Ecto neural progenitor cell (in vitro differentiated cells): ENCODE data around the gene AMBRA1.

Experiments used
- DNase-seq: peaks from one replicate; pipeline ENCODE4 v3.0.0-alpha.2; 2018; ENCODE audit warnings: low spot score

AMBRA1 gene

GRCh38 chr11:46570790-46571398 is 22.9 kb downstream of the AMBRA1 start:
- no peak for DNase-seq

DNA sequence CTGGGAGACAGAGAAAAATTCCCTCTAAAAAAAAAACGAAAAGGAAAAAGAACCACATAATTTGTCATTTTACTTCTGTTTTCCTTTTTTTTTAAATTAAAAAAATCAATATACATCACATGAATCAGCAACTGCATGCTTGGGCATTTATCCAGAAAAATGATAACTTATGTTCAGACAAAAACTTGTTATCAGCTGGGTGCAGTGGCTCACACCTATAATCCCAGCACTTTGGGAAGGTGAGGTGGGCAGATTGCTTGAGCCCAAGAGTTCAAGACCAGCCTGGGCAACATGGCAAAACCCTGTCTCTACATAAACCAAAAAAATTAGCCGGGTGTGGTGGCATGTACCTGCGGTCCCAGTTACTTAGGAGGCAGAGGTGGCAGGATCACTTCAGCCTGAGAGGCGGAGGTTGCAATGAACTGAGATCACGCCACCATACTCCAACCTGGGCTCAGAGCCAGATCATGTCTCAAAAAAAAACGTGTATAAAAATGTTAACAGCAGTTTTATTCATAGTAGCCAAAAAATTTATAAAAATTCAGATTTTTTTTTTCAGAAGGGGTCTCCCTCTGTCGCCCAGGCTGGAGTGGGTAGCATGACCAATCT is 28.5 kb downstream of the AMBRA1 start:
- no peak for DNase-seq

GRCh38 chr11:46564459-46564858 is 29.4 kb downstream of the AMBRA1 start:
- no peak for DNase-seq

GRCh38 chr11:46562527-46562926 is 31.3 kb downstream of the AMBRA1 start:
- no peak for DNase-seq

DNA sequence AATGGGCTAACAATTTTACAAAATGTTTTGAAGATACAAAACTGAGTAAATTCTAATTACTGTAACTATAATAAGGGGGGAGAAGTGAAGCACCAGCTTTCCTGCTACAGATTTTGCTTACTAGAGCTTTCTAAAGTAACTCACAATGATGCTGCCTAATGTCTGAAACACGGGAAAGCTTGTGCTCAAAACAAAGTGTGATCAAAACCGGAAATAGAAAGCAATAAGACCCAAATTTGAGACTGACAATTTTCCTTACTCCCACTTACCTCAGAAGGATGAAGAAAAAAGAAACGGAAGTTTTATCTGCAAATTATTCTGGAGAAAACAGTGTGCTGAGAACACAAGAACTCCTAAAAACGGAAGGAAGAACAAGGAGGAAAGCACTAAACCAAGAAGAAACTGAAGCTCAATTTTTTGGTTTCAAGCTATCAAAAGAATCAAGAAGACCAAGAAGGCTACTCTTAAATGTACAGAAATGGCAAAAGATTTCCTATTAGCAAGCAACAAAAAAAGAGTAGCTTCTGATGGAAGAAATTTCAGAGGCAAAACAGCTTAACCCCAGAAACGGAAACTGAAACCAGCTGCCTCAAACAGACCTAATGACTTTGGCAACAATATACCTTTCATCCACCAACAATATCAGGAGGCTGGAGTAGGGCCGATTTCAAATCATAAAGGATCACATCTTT is 33.4 kb downstream of the AMBRA1 start:
- no peak for DNase-seq

- DNase-seq, result no peak
Measured at GRCh38 chr11:46559815-46560214, 34.0 kb downstream of the AMBRA1 start.

- DNase-seq, result no peak
Measured at GRCh38 chr11:46557684-46558151, 36.1 kb downstream of the AMBRA1 start.

DNA sequence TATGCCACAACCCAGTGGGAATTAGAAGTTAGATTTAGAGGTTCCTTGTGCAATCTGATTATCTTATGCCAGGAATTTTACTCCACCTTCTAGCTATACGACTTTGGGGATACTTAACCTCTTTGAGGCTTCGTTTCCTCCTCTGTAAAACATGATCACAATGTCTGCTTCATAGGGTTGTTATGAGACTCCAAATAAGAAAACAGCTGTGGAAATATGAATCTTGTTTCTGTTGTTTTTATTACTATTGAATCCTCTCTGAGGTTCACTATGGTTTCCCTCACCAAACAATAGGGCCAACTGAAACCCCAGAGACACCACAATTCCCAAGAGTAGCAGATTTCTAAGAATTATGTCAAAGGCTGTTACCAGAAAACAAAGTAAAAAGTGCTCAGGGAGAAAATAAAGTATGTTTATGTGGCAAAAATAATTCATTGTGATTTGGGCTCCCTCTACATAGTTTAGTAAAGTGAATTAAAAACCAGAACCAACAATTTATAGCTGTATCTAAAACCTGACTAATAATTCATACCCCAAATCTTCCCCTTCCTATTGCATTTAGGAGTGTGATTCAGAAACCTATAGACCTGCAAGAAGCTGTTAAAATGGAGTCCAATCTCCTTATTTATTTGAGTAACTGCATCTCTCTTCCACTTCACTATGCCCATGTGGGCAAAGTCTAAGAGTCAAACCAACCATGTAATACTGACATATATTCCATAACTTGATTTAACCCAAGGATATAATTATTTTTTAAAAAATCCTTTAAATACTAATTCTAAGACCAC is 38.4 kb downstream of the AMBRA1 start:
- DNase-seq, result no peak

GRCh38 chr11:46554213-46555147 is 39.3 kb downstream of the AMBRA1 start:
- DNase-seq, result no peak

DNA sequence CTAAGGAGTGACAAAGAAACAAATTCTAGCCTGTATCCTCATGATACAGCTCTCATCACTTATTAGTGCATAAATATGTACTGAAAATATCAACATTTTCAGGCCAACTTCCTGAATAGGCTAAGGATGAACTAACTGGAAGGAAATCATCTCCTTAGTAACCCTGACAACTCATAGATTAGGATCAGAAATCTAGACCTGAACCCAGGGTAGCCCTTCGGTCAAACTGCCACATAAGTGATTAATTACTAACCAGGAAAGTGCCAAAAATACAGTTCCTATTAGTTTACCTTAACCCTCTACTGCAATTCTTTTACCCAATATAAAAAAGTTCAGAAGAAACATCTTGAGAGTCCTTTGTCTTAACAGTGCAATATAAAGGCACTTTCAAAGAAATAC is 40.0 kb downstream of the AMBRA1 start:
- no peak for DNase-seq

DNA sequence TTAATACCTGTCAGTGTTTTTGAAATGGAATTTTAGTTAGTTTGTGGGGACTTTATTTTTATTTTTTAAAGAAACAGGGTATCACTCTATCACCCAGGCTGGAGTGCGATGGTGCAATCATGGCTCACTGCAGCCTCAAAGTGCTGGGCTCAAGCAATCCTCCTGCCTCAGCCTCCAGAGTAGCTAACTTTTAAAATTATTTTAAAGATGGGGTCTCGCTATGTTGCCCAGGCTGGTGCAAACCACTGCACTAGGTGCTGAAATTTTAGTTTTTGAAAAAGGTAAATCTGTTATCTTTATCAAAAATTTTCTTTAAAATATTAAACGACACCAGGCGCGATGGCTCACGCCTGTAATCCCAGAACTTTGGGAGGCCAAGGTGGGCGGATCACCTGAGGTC is 42.6 kb downstream of the AMBRA1 start:
- DNase-seq, result no peak

DNA sequence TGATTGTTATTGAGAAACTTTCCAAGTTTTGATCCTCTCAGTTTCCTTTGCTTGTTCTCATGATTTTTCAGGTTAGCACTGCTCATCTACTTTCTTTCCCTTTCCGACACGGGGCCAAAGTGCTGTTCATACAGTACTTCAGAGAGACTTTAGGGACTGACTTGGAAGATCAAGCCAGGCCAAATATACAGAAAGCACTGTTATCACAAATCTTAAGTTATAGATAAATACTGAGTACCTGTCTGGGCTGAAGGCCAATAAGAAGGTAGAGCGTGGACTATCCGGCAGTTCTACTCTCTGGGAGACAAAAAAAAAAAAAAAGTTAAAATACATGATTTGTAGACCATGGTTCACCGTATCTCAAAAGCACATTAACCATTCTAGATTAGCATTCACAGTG is 46.2 kb downstream of the AMBRA1 start:
- no peak for DNase-seq

DNA sequence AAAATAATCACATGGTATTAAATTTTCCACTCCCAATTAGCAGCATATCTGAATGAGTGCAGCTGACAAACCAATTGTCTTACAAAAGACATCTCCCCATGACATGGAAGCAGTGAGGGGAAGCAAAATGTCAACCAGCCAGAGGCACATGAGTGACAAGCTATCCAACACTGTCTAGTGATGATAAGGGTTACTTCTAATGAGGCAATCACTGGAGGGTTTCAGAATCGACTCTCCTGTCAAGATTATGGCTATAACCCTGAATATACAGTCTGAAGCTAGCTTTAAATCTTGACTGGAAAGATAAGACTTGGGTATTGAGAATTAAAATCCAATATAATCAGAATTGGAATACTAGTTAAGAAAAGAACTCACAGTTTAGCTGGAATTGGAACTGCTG is 50.3 kb downstream of the AMBRA1 start:
- DNase-seq, result no peak

DNA sequence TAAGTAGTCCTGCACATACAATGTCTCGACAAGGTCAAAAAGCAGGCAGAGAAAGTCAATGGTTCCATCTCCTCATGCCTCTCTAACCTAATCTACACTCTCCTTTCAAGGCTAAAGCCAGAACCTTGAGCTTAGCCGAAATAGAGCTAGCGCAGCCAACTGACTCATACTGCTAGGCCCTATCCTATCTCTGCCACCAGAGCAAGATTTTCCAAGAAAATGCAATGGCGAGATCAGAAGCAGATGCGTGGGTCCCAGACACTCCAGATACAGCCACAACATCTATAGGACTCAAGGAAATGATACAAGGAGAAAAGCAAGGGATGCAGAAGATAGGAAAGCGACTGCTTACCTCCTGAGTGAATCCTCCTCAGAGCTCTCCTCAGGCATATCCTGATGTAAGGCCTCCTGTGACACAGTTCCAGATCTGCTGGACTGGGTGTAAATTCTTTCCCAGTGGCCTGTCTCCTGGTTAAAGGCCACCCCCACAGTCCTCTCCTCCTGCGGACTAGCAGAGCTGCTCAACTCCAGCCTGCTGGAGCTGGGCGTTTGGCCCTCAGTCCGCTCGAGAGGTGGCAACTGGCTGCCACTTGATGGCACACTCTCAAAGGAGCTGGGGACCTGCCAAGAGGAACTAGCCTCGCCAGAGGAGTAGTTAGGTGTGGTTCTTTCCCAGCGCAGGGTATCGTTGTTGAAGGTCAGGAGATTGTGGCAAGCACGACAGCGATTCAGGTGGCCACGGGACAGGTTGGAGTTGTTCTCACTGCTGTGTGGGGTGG is 52.0 kb downstream of the AMBRA1 start:
- DNase-seq, result no peak

GRCh38 chr11:46540807-46541206 is 53.0 kb downstream of the AMBRA1 start:
- DNase-seq, result no peak

DNA sequence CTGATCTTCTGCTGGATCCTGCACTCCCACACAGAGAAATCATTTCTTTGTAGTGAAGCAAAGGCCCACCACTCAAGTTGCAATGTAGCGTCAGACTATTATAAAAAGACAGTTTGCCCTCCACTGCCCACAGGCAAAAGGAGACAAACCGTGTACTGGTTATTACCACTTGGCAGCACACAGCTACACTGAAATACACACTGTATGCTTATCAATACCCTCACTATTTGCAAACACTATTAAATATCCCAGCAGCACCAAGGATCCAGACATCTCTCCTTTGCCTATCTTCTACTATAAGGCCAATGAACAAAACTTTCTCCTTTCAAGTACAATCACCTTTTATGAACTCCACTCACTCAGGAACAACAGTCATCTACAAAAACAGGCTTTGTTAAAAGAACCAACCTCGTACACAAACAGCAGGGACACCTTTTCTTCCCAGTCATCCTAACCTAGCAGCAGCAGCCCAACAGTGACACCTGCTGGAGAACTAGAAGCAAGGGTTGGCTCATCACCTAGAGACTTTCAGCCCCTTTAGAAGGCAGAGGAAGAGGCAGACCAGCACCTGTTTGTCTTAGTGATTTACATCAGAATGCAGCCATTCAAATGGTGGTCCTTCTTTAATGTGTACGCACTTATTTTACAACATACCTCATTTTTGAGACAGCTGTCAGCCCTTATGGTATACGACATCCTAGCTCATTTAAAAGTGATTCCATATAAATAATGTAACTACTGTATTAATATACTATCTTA is 56.1 kb downstream of the AMBRA1 start:
- peak; percentile 74 for DNase-seq

- DNase-seq, result no peak
Measured at GRCh38 chr11:46537121-46537520, 56.7 kb downstream of the AMBRA1 start.

DNA sequence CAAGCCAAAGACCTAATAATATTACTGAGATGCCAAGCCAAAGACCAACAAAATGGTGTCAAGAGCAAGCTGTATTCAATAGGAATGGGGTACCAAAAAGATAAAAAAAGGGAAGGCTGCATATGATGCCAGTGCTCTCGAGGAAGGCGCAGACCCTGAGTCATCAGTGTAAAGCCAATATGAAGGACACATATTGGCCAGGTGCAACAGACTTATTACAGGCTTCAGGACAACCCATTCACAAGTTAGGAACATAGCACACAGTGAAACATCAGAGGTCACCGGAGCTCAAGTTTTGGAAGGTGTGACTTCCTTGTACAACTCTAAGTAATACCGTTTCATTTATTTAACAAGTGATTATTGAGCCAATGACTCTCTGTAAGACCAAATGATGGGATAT is 58.1 kb downstream of the AMBRA1 start:
- DNase-seq, result no peak

DNA sequence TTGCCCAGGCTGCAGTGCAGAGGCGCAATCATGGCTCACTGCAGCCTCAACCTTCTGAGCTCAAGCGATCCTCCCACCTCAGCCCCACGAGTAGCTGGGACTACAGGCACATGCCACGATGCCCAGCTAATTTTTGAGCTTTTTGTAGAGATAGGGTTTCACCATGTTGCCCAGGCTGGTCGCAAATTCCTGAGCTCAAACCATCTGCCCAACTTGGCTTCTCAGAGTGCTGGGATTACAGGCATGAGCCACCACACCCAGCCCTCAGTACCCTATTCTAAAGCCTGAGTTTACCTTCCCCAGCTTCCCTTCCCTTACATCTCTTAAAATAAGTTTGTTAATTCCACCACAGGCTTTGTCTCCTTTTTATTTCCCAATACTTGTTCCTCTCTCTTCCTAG is 59.1 kb downstream of the AMBRA1 start:
- no peak for DNase-seq
